Chondrocyte (in vitro differentiated cells): ENCODE measurements around the gene TBXAS1. TPM values are rescaled to one million over a fixed set of nuclear protein-coding genes. Genes with fewer than 3 reads are reported as not detected.
"Not testable (repeated sequence)": the region's sequence is repeated elsewhere in the genome, so short reads cannot be mapped to it uniquely, and the experiment has no call there.

Experiments
- DNase-seq: peaks from one replicate; pipeline ENCODE4 v3.0.0; 2021; ENCODE audit warnings: mixed read lengths, low spot score
- H3K27ac Mint-ChIP-seq: one replicate; pipeline ENCODE4 v1.8.0; 2021; ENCODE audit warnings: mild to moderate bottlenecking, moderate library complexity, mixed read lengths; ENCODE audit not compliant: unreplicated experiment
- H3K27me3 Mint-ChIP-seq: 2 replicates; pipeline ENCODE4 v1.8.0; 2021; ENCODE audit warnings: low read depth, mixed read lengths
- H3K36me3 Mint-ChIP-seq: 2 replicates; pipeline ENCODE4 v1.8.0; 2021; ENCODE audit warnings: low read depth, mixed read lengths
- H3K4me1 Mint-ChIP-seq: 2 replicates; pipeline ENCODE4 v1.8.0; 2021; ENCODE audit warnings: low read depth, mild to moderate bottlenecking, mixed read lengths
- H3K4me3 Mint-ChIP-seq: one replicate; pipeline ENCODE4 v1.8.0; 2021; ENCODE audit warnings: mild to moderate bottlenecking, moderate library complexity, mixed read lengths; ENCODE audit not compliant: unreplicated experiment
- H3K9me3 Mint-ChIP-seq: 2 replicates; pipeline ENCODE4 v1.8.0; 2021; ENCODE audit warnings: low read depth, mixed read lengths
- CTCF ChIP-seq: fragments of 200-600 bp; sonication (generic); IDR thresholded peaks from 2 replicates; pipeline ENCODE4 v1.5.0; 2021; ENCODE audit warnings: antibody characterized with exemption, mild to moderate bottlenecking, moderate library complexity
- total RNA-seq: library from RNA; stranded (reverse); gene quantifications from 3 replicates; pipeline ENCODE4 v1.2.1, GENCODE V29; 2021

TBXAS1 gene
- total RNA-seq, 1 donor from 2014 or later: 2.4 TPM

GRCh38 chr7:139830292-139830691, 1.2 kb downstream of the TBXAS1 start:
- Mint-ChIP-seq H3K27me3 (no peaks in the 10 kb centered on the region), H3K4me1 (peaks cover 41% of the 10 kb centered on the region), H3K36me3 (peaks cover 6% of the 10 kb centered on the region), H3K27ac (peak overlapping the region; percentile 72), H3K4me3 (no peak overlapping the region), H3K9me3 (peaks cover 19% of the 10 kb centered on the region)
- DNase-seq: no peak
- TF ChIP-seq CTCF: no peak

GRCh38 chr7:139830782-139831501, 1.9 kb downstream of the TBXAS1 start:
- Mint-ChIP-seq H3K27ac (peak overlapping the region; percentile 60), H3K4me3 (no peak overlapping the region)

GRCh38 chr7:139835848-139836247, 6.8 kb downstream of the TBXAS1 start:
- H3K27ac Mint-ChIP-seq, H3K36me3 Mint-ChIP-seq, DNase-seq, H3K4me3 Mint-ChIP-seq, H3K27me3 Mint-ChIP-seq, H3K4me1 Mint-ChIP-seq: not testable (repeated sequence)
- H3K9me3 Mint-ChIP-seq: peaks cover 35% of the 10 kb centered on the region

More at GRCh38 chr7:139830782-139831501, 1.9 kb downstream of the TBXAS1 start:
- peaks cover 35% of the 10 kb centered on the region for H3K4me1 Mint-ChIP-seq
- no peak for TF ChIP-seq CTCF
- H3K27me3 Mint-ChIP-seq: no peaks in the 10 kb centered on the region
- H3K9me3 Mint-ChIP-seq: peaks cover 22% of the 10 kb centered on the region
- no peak for DNase-seq
- H3K36me3 Mint-ChIP-seq: peaks cover 6% of the 10 kb centered on the region

- H3K27ac Mint-ChIP-seq, H3K4me1 Mint-ChIP-seq, DNase-seq, H3K36me3 Mint-ChIP-seq, H3K27me3 Mint-ChIP-seq, H3K4me3 Mint-ChIP-seq: not testable (repeated sequence)
- H3K9me3 Mint-ChIP-seq: peaks cover 35% of the 10 kb centered on the region
Measured at GRCh38 chr7:139837291-139837690, 8.2 kb downstream of the TBXAS1 start.

GRCh38 chr7:139838276-139838675, 9.2 kb downstream of the TBXAS1 start:
- H3K36me3 Mint-ChIP-seq: peaks cover 5% of the 10 kb centered on the region
- no peak for TF ChIP-seq CTCF
- H3K4me3 Mint-ChIP-seq: no peak overlapping the region
- H3K27me3 Mint-ChIP-seq: peaks cover 2% of the 10 kb centered on the region
- H3K9me3 Mint-ChIP-seq: peaks cover 27% of the 10 kb centered on the region
- H3K4me1 Mint-ChIP-seq: no peaks in the 10 kb centered on the region
- DNase-seq: no peak
- H3K27ac Mint-ChIP-seq: no peak overlapping the region

GRCh38 chr7:139838876-139839275, 9.8 kb downstream of the TBXAS1 start:
- Mint-ChIP-seq H3K36me3 (peaks cover 5% of the 10 kb centered on the region), H3K4me3 (no peak overlapping the region), H3K9me3 (peaks cover 22% of the 10 kb centered on the region), H3K27ac (no peak overlapping the region), H3K4me1 (no peaks in the 10 kb centered on the region), H3K27me3 (peaks cover 5% of the 10 kb centered on the region)
- no peak for TF ChIP-seq CTCF
- DNase-seq: no peak
